Colonic mucosa (tissue), 4 donors: Measurements from ENCODE around the gene SLC22A17. TPM values are rescaled to one million over a fixed set of nuclear protein-coding genes. Genes with fewer than 3 reads are reported as not detected.

Source experiments
- DNase-seq: peaks from one replicate; pipeline ENCODE4 v3.0.0-alpha.2; 2020
- H3K27ac ChIP-seq: fragments of 200-600 bp; one replicate; pipeline ENCODE4 v1.8.0; 2021
- H3K27me3 ChIP-seq: fragments of 200-600 bp; one replicate; pipeline ENCODE4 v1.8.0; 2021
- H3K36me3 ChIP-seq: fragments of 200-600 bp; one replicate; pipeline ENCODE4 v1.8.0; 2021
- H3K4me1 ChIP-seq: fragments of 200-600 bp; one replicate; pipeline ENCODE4 v1.8.0; 2021; ENCODE audit warnings: mild to moderate bottlenecking
- H3K4me3 ChIP-seq: fragments of 200-600 bp; one replicate; pipeline ENCODE4 v1.8.0; 2021
- H3K9ac ChIP-seq, 2 donors: one replicate each; pipeline ENCODE4 v1.7.0; 2013; ENCODE audit warnings: control low read depth in 2 of 2, low read depth in 2 of 2, low read length in 2 of 2
- H3K9me3 ChIP-seq: fragments of 200-600 bp; one replicate; pipeline ENCODE4 v1.8.0; 2021
- intact Hi-C: fragments of 100-400 bp; cut with DNase I; formaldehyde crosslinking; loops from one replicate; pipeline ENCODE4 v1.14.1; 2022
- total RNA-seq, 2 donors: library from RNA; stranded (reverse); fragmentation: NEBNext Ultra II Directional in 1 of 2; extraction: Animal tissue kit (Norgen Biotek cat#: 25700) in 1 of 2; gene quantifications; one replicate each; pipeline ENCODE4 v1.2.1, GENCODE V29; 2021
- TF ChIP-seq, protein P1 (sequence below): fragments of 200-600 bp; IDR thresholded peaks from one replicate; pipeline ENCODE4 v1.8.0; 2022; ENCODE audit warnings: antibody characterized with exemption, mild to moderate bottlenecking
- donor health status: healthy.
- donor health status: DM: no; HTN: no; CAD: no.
- donor health status: DM: no; HTN: no; CAD: no.

The SLC22A17 gene
- total RNA-seq, 2 donors from 2014 or later: 3.9 to 6.7 TPM

DNA sequence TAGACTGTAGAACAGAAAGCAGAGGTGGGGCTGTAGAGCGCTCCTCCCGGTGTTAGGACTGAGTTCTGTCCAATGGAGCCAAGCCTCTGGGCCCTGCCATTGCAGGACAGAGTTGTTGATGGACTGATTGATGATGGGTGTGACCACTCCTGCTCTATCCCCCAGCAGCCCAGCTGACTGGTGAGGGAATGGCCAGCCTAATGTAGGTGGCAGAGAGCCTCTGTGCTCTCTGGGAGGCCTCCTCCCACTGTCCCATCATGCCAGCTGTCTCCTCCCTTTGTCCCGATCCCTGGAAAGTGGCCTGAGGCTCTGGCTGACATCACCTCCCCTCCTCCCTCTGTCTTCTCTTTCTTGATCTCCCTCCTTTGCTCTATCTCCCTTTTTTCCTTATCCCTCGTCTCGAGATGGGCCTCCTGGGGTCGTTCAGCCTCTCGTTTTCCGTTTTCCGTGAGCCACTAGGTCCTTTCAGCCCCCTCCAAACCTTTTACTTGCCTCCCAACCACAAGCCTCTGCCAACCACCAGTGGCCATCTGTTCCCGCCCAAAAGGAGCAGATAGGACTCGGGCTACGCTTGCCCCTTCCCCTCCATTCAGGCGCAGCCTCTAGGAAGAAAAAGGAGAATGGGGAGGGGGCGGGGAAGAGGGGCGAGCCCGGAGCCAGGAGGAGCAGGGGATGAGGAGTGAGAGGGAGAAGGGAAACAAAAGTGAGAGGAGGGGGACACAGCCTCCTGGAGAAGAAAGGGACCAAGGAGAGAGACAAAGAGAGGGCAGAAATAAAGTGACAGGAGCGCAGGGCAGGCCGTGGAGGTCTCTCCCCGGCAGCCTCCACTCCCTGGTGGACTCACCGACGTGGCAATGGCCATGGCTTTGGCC lies 11.7 kb upstream of the SLC22A17 start:
- no peak for DNase-seq
- peak overlapping the region; percentile 27 for H3K4me3 ChIP-seq
- intact Hi-C loops: no loop called here

DNA sequence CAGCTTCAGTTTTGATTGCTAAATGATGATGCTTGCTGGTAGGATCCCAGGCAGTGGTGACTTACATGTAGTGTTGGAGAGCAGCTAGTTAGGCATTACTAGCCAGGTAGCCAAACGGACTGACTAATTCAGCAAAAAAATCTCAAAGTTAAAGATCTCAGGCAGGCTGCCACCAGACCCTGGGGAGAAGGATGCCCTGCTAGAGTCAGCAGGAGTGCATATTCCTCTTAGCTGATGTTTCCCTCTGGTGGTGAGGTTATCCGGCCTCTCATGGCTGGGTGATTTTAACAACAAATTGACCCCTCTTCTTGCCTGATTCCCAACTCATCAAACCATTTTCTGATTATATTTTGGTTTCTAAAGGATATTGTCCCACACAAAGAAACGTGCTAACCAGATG lies 9.5 kb upstream of the SLC22A17 start:
- Histone ChIP-seq H3K4me1 (no peaks in the 10 kb centered on the region), H3K27ac (no peak overlapping the region)
- TF ChIP-seq, protein P1, sequence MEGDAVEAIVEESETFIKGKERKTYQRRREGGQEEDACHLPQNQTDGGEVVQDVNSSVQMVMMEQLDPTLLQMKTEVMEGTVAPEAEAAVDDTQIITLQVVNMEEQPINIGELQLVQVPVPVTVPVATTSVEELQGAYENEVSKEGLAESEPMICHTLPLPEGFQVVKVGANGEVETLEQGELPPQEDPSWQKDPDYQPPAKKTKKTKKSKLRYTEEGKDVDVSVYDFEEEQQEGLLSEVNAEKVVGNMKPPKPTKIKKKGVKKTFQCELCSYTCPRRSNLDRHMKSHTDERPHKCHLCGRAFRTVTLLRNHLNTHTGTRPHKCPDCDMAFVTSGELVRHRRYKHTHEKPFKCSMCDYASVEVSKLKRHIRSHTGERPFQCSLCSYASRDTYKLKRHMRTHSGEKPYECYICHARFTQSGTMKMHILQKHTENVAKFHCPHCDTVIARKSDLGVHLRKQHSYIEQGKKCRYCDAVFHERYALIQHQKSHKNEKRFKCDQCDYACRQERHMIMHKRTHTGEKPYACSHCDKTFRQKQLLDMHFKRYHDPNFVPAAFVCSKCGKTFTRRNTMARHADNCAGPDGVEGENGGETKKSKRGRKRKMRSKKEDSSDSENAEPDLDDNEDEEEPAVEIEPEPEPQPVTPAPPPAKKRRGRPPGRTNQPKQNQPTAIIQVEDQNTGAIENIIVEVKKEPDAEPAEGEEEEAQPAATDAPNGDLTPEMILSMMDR: no peak

More for the DNA sequence above, 11.7 kb upstream of the SLC22A17 start:
- Histone ChIP-seq H3K4me1 (no peaks in the 10 kb centered on the region), H3K9ac (peak overlapping the region; percentile 61 to 76), H3K27ac (peak overlapping the region; percentile 82), H3K36me3 (no peaks in the 10 kb centered on the region), H3K27me3 (peaks cover 22% of the 10 kb centered on the region), H3K9me3 (no peaks in the 10 kb centered on the region)
- TF ChIP-seq, protein P1: no peak

DNA sequence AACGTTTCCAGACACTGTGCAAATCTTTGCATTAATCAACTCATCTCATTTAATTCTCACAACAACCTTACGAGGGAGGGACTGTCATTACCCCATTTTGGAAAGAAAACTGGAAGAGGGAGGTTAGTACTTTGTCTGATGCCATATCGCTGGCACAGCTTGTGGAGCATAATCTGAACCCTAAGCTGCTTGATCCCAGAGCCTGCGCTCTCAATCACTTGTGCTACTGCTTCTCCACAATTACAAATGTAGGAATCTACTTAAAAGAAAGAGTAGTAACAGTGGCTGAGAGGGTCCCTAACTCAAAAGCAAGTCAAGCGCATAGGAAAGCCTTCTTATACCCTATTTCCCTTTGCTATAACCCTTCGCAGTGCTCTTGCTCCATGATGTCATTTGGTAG lies 9.1 kb upstream of the SLC22A17 start:
- Histone ChIP-seq H3K4me1 (no peaks in the 10 kb centered on the region), H3K9me3 (no peaks in the 10 kb centered on the region), H3K27ac (no peak overlapping the region), H3K4me3 (no peak overlapping the region), H3K36me3 (no peaks in the 10 kb centered on the region), H3K9ac (no peak overlapping the region), H3K27me3 (peaks cover 22% of the 10 kb centered on the region)
- TF ChIP-seq, protein P1: no peak
- DNase-seq: no peak
- intact Hi-C loops: no loop called here

More for the DNA sequence above, 9.5 kb upstream of the SLC22A17 start:
- H3K4me3 ChIP-seq: no peak overlapping the region
- H3K36me3 ChIP-seq: no peaks in the 10 kb centered on the region
- DNase-seq: no peak
- no peak overlapping the region for H3K9ac ChIP-seq
- H3K9me3 ChIP-seq: no peaks in the 10 kb centered on the region
- intact Hi-C loops: no loop called here
- H3K27me3 ChIP-seq: peaks cover 22% of the 10 kb centered on the region

DNA sequence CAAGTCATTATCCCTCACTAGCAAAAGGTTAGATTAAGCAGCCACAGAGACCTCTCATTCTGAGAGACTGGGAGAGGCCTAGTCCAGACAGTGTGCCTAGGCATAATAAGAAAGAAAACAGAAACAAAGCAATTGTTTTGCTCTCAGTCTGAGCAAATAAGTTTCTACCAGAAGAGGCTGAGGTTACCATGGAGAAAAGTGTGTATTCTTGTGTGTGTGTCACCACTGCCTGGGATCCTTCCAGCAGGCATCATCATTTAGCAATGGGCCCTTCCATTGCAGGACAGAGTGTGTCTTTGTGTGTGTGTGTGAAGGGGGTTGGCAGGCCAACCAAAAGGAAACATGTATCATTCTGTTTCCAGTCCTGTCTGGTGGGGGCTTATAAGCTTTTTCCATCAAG lies 8.6 kb upstream of the SLC22A17 start:
- no peak overlapping the region for H3K4me3 ChIP-seq
- H3K27ac ChIP-seq: no peak overlapping the region
- TF ChIP-seq, protein P1: no peak
- intact Hi-C loops: no loop called here
- no peak for DNase-seq
- no peak overlapping the region for H3K9ac ChIP-seq
- H3K4me1 ChIP-seq: no peaks in the 10 kb centered on the region
- peaks cover 22% of the 10 kb centered on the region for H3K27me3 ChIP-seq
- no peaks in the 10 kb centered on the region for H3K9me3 ChIP-seq
- no peaks in the 10 kb centered on the region for H3K36me3 ChIP-seq

DNA sequence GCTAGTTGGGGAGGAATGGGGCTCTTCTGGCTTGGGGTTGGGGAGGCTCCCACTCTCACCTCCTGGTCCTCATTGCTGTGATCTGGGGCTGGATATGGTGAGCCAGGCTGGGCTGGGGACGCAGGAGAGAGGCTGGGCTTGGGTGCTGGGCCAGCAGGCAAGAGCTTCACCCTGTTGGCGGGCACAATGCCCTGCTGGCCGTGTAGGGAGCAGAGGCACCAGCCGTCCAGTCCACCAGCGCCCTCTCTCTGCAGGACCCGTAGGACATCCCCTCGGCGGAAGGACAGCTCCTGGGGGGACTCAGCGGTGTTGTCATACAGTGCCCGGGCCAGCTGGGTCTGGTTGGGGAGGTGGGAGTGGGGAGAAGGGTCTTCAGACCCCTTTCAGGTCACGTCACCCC lies 7.8 kb upstream of the SLC22A17 start:
- Histone ChIP-seq H3K9ac (no peak overlapping the region), H3K36me3 (no peaks in the 10 kb centered on the region), H3K4me1 (no peaks in the 10 kb centered on the region), H3K27me3 (peaks cover 15% of the 10 kb centered on the region), H3K4me3 (no peak overlapping the region), H3K27ac (no peak overlapping the region), H3K9me3 (no peaks in the 10 kb centered on the region)
- TF ChIP-seq, protein P1: no peak
- intact Hi-C loops: no loop called here
- no peak for DNase-seq
